GM23338 (cell line): ENCODE results near the gene ZNF831.

Experiments
- CREB1 ChIP-seq: fragments of 250-450 bp; sonication (Bioruptor Pico); IDR thresholded peaks from 2 replicates; pipeline ENCODE4 v1.5.0; 2020; ENCODE audit warnings: low read depth, mild to moderate bottlenecking, moderate library complexity
- CTCF ChIP-seq, 2 experiments: fragments of 200-600 bp in 1 of 2; sonication (generic) in 1 of 2; conservative IDR thresholded peaks; 2 replicates each; pipeline versions ENCODE4 v1.5.1 to v1.6.1; 2016 to 2017; ENCODE audit warnings: antibody characterized with exemption in 2 of 2, low read depth in 2 of 2, mild to moderate bottlenecking in 2 of 2, moderate library complexity in 1 of 2
- ETS1 ChIP-seq: IDR thresholded peaks from 2 replicates; pipeline ENCODE4 v1.6.1; 2016; ENCODE audit warnings: antibody characterized with exemption
- EZH2 ChIP-seq: fragments of 200-600 bp; sonication (generic); IDR thresholded peaks from one replicate; pipeline ENCODE4 v1.8.0; 2017; ENCODE audit warnings: antibody characterized with exemption, mild to moderate bottlenecking, low read depth; ENCODE audit not compliant: unreplicated experiment
- EZH2phosphoT487 ChIP-seq: fragments of 200-600 bp; sonication (generic); IDR thresholded peaks from one replicate; pipeline ENCODE4 v1.8.1; 2018; ENCODE audit warnings: antibody characterized with exemption; ENCODE audit not compliant: unreplicated experiment
- JUNB ChIP-seq: IDR thresholded peaks from one replicate; pipeline ENCODE4 v1.6.1; 2016; ENCODE audit warnings: antibody characterized with exemption; ENCODE audit not compliant: unreplicated experiment
- NANOG ChIP-seq: IDR thresholded peaks from 2 replicates; pipeline ENCODE4 v1.6.1; 2016; ENCODE audit warnings: antibody characterized with exemption, borderline replicate concordance
- POLR2AphosphoS5 ChIP-seq: IDR thresholded peaks from 2 replicates; pipeline ENCODE4 v1.6.1; 2016; ENCODE audit warnings: antibody characterized with exemption, low read depth
- REST ChIP-seq: IDR thresholded peaks from one replicate; pipeline ENCODE4 v1.6.1; 2018; ENCODE audit warnings: antibody characterized with exemption; ENCODE audit not compliant: unreplicated experiment
- STAT1 ChIP-seq: IDR thresholded peaks from one replicate; pipeline ENCODE4 v1.6.1; 2016; ENCODE audit warnings: antibody characterized with exemption; ENCODE audit not compliant: unreplicated experiment
- ZNF114 ChIP-seq: fragments of 250-450 bp; sonication (Bioruptor Pico); IDR thresholded peaks from 2 replicates; pipeline ENCODE4 v1.5.0; 2020; ENCODE audit warnings: mild to moderate bottlenecking, moderate library complexity
- ZNF331 ChIP-seq: fragments of 250-450 bp; sonication (Bioruptor Pico); IDR thresholded peaks from 2 replicates; pipeline ENCODE4 v1.5.0; 2020; ENCODE audit warnings: low read depth, mild to moderate bottlenecking, moderate library complexity

DNA sequence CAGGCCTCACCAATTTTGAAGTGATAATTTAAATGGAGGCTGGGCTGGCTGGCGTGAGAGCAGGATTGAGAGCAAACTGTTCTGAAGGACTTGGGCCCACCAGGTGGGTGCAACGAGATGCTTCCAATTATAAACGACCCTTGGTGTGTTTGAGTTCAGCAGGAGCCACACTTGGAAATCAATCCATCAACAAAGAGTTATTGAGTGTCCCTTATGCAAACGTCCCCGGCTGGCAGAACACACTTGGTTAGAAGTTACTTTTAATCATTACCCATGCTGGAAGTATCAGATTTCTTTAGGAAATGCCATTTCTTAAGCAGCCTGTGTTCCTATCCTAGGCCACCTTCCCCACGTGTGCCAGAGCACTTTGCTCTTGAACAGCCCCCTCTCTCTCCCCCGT is 37.8 kb upstream of the ZNF831 start:
- no peak for TF ChIP-seq POLR2AphosphoS5
- no peak for TF ChIP-seq CTCF (conservative IDR thresholded peaks at IDR 0.05; ENCODE audit: low read depth in 2 of 2)
- TF ChIP-seq REST: no peak
- TF ChIP-seq EZH2phosphoT487: no peak
- no peak for TF ChIP-seq EZH2
- no peak for TF ChIP-seq JUNB
- no peak for TF ChIP-seq ETS1
- no peak for TF ChIP-seq ZNF331 (CRISPR knock-in tag)
- no peak for TF ChIP-seq NANOG
- TF ChIP-seq STAT1: no peak
- no peak for TF ChIP-seq CREB1 (CRISPR knock-in tag)
- no peak for TF ChIP-seq ZNF114 (CRISPR knock-in tag)
